GM23248 (cell line): ENCODE data around the gene ASB4. TPM values are rescaled to one million over a fixed set of nuclear protein-coding genes. Genes with fewer than 3 reads are reported as not detected.

Experiments used
- DNase-seq: peaks from one replicate; pipeline ENCODE4 v3.0.0-alpha.2; 2015
- H2AFZ ChIP-seq: fragments of 200-600 bp; sonication (generic); 2 replicates; pipeline ENCODE4 v1.6.1; 2016; ENCODE audit warnings: antibody characterized with exemption
- H3F3A ChIP-seq: fragments of 200-600 bp; sonication (generic); 2 replicates; pipeline ENCODE4 v1.6.1; 2016; ENCODE audit warnings: mild to moderate bottlenecking, antibody characterized with exemption, mixed run types; ENCODE audit not compliant: insufficient read depth
- H3K27ac ChIP-seq: fragments of 200-600 bp; sonication (generic); 2 replicates; pipeline ENCODE4 v1.5.1; 2016; ENCODE audit warnings: mild to moderate bottlenecking
- H3K27me3 ChIP-seq: fragments of 200-600 bp; sonication (generic); replicated peaks from 2 replicates; pipeline ENCODE4 v1.6.1; 2016; ENCODE audit warnings: mild to moderate bottlenecking; ENCODE audit not compliant: insufficient read depth
- H3K36me3 ChIP-seq: fragments of 200-600 bp; sonication (generic); 2 replicates; pipeline ENCODE4 v1.6.1; 2016; ENCODE audit warnings: low read depth, mild to moderate bottlenecking
- H3K4me1 ChIP-seq: fragments of 200-600 bp; sonication (generic); 2 replicates; pipeline ENCODE4 v1.6.1; 2016; ENCODE audit warnings: mild to moderate bottlenecking; ENCODE audit not compliant: insufficient read depth
- H3K4me2 ChIP-seq: fragments of 200-600 bp; sonication (generic); one replicate; pipeline ENCODE4 v1.6.1; 2016; ENCODE audit warnings: mild to moderate bottlenecking; ENCODE audit not compliant: unreplicated experiment
- H3K4me3 ChIP-seq: fragments of 200-600 bp; sonication (generic); 2 replicates; pipeline ENCODE4 v1.5.1; 2016; ENCODE audit warnings: mild to moderate bottlenecking
- H3K79me2 ChIP-seq: fragments of 200-600 bp; sonication (generic); 2 replicates; pipeline ENCODE4 v1.6.1; 2016; ENCODE audit warnings: mild to moderate bottlenecking; ENCODE audit not compliant: insufficient read depth
- H3K9ac ChIP-seq: fragments of 200-600 bp; sonication (generic); 2 replicates; pipeline ENCODE4 v1.6.1; 2016; ENCODE audit warnings: mild to moderate bottlenecking
- H3K9me2 ChIP-seq: fragments of 200-600 bp; sonication (generic); 2 replicates; pipeline ENCODE4 v1.6.1; 2016; ENCODE audit warnings: mixed run types, mild to moderate bottlenecking, moderate library complexity; ENCODE audit not compliant: insufficient read depth
- H3K9me3 ChIP-seq: fragments of 200-600 bp; sonication (generic); one replicate; pipeline ENCODE4 v1.6.1; 2017; ENCODE audit warnings: low read depth
- H4K20me1 ChIP-seq: fragments of 200-600 bp; sonication (generic); 2 replicates; pipeline ENCODE4 v1.6.0; 2016; ENCODE audit not compliant: insufficient read depth
- EZH2 ChIP-seq: fragments of 200-600 bp; sonication (generic); IDR thresholded peaks from 2 replicates; pipeline ENCODE4 v1.6.1; 2018; ENCODE audit warnings: antibody characterized with exemption, mild to moderate bottlenecking; ENCODE audit not compliant: insufficient read depth, poor library complexity, severe bottlenecking
- EZH2phosphoT487 ChIP-seq: fragments of 200-600 bp; sonication (generic); IDR thresholded peaks from 2 replicates; pipeline ENCODE4 v1.6.1; 2018; ENCODE audit warnings: antibody characterized with exemption, moderate library complexity, mild to moderate bottlenecking, low read depth; ENCODE audit not compliant: insufficient read depth
- WGBS, 2 experiments: methylation state at CpG; one replicate each; pipeline ENCODE4 v1.1.6; 2015 to 2017; ENCODE audit warnings: low lambda C conversion rate in 2 of 2, low coverage in 1 of 2; ENCODE audit errors: missing lambda C conversion rate in 2 of 2; 5-methylcytosine and 5-hydroxymethylcytosine counted together
- in situ Hi-C: fragments of 300-500 bp; cut with MboI; formaldehyde crosslinking; loops from 2 replicates; pipeline ENCODE4 v1.15.0; 2020
- polyA plus RNA-seq: library from polyadenylated mRNA; unstranded; fragments of >200 nt; fragmentation: Nextera tagmentation; extraction: Ambion mirVana; gene quantifications from 2 replicates; pipeline ENCODE4 v1.2.1, GENCODE V29; 2016
- total RNA-seq: library from RNA; depleted of rRNA; stranded (reverse); fragments of >200 nt; shearing (Covaris generic); gene quantifications from 2 replicates; pipeline ENCODE4 v1.2.3, GENCODE V29; 2014; rRNA removed

ASB4 gene
- total and polyA plus RNA-seq, 2 experiments from 2014 or later: not detected

GRCh38 chr7:95586951-95587301 lies 101.2 kb downstream of the ASB4 start:
- H2AFZ ChIP-seq: no peak overlapping the region
- H3K36me3 ChIP-seq: no peaks in the 10 kb centered on the region
- no peaks in the 10 kb centered on the region for H3F3A ChIP-seq
- H3K79me2 ChIP-seq: no peaks in the 10 kb centered on the region
- no peak for TF ChIP-seq EZH2
- no peak for TF ChIP-seq EZH2phosphoT487
- no peak overlapping the region for H3K9ac ChIP-seq
- no peak for DNase-seq
- H3K27me3 ChIP-seq: no peaks in the 10 kb centered on the region
- H3K9me2 ChIP-seq: no peaks in the 10 kb centered on the region
- no peaks in the 10 kb centered on the region for H3K4me1 ChIP-seq
- WGBS, 2 experiments: 77 to 78% methylated on average over 3 of the region's 3 CpGs
- in situ Hi-C loops: no loop called here
- no peak overlapping the region for H3K4me2 ChIP-seq
- no peaks in the 10 kb centered on the region for H3K9me3 ChIP-seq
- no peak overlapping the region for H3K27ac ChIP-seq
- H4K20me1 ChIP-seq: no peaks in the 10 kb centered on the region
- no peak overlapping the region for H3K4me3 ChIP-seq

GRCh38 chr7:95589031-95589430 lies 103.3 kb downstream of the ASB4 start:
- H3F3A ChIP-seq: no peaks in the 10 kb centered on the region
- H3K79me2 ChIP-seq: no peaks in the 10 kb centered on the region
- DNase-seq: no peak
- H3K9me2 ChIP-seq: no peaks in the 10 kb centered on the region
- no peak overlapping the region for H3K4me2 ChIP-seq
- no peaks in the 10 kb centered on the region for H3K4me1 ChIP-seq
- H3K27ac ChIP-seq: no peak overlapping the region
- no peaks in the 10 kb centered on the region for H4K20me1 ChIP-seq
- H3K9ac ChIP-seq: no peak overlapping the region
- H3K9me3 ChIP-seq: no peaks in the 10 kb centered on the region
- no peaks in the 10 kb centered on the region for H3K36me3 ChIP-seq
- in situ Hi-C loops: no loop called here
- no peak overlapping the region for H2AFZ ChIP-seq
- no peaks in the 10 kb centered on the region for H3K27me3 ChIP-seq
- TF ChIP-seq EZH2phosphoT487 (no peak), EZH2 (no peak)
- H3K4me3 ChIP-seq: no peak overlapping the region

GRCh38 chr7:95589766-95590165 lies 104.0 kb downstream of the ASB4 start:
- TF ChIP-seq EZH2phosphoT487: no peak
- TF ChIP-seq EZH2: no peak
- 94% methylated on average over 1 of the region's 1 CpG for WGBS, 2 experiments
- no peak for DNase-seq
- Histone ChIP-seq H3K27ac (no peak overlapping the region), H3K4me1 (no peaks in the 10 kb centered on the region), H3F3A (no peaks in the 10 kb centered on the region), H3K36me3 (no peaks in the 10 kb centered on the region), H3K4me3 (no peak overlapping the region), H3K4me2 (no peak overlapping the region), H3K27me3 (no peaks in the 10 kb centered on the region), H2AFZ (no peak overlapping the region), H3K79me2 (no peaks in the 10 kb centered on the region), H4K20me1 (no peaks in the 10 kb centered on the region), H3K9ac (no peak overlapping the region), H3K9me3 (no peaks in the 10 kb centered on the region), H3K9me2 (no peaks in the 10 kb centered on the region)
- in situ Hi-C loops: no loop called here

Other genes starting within 250 kb of the ASB4 start
- not detected in 2 replicates for gene PON1, start 161.4 kb upstream of the ASB4 start, total RNA-seq
- gene PON1, start 161.4 kb upstream of the ASB4 start, polyA plus RNA-seq: not detected in 2 replicates
- gene PON3, start 89.6 kb upstream of the ASB4 start, total RNA-seq: 1.4 TPM in 1 of 2 replicates, not detected in the other
- 0.22 TPM in 1 of 2 replicates, not detected in the other for gene PON3, start 89.6 kb upstream of the ASB4 start, polyA plus RNA-seq
- 60.7 and 65.6 TPM in 2 replicates for gene PON2, start 50.9 kb upstream of the ASB4 start, total RNA-seq
- gene PON2, start 50.9 kb upstream of the ASB4 start, polyA plus RNA-seq: 89.1 and 99.7 TPM in 2 replicates
- gene PDK4, start 110.6 kb downstream of the ASB4 start, total RNA-seq: 1.0 and 1.5 TPM in 2 replicates
- 1.2 and 1.4 TPM in 2 replicates for gene PDK4, start 110.6 kb downstream of the ASB4 start, polyA plus RNA-seq